Activated naive CD4-positive, alpha-beta T cell treated with anti-CD3 and anti-CD28 coated beads for 36 hours (primary cell): ENCODE data around the gene HOXA4. TPM values are rescaled to one million over a fixed set of nuclear protein-coding genes. Genes with fewer than 3 reads are reported as not detected.

Experiments used
- CTCF ChIA-PET: fragments of 350-600 bp; sonication (Branson Sonifier 250); formaldehyde crosslinking; loops from one replicate; lab custom pipeline; 2021; ENCODE audit warnings: antibody characterized with exemption; lab: Charles Lee
- DNase-seq: peaks from one replicate; pipeline ENCODE4 v3.0.0-alpha.2; 2020
- H3K27ac Mint-ChIP-seq: one replicate; pipeline ENCODE4 v1.8.0; 2021; ENCODE audit warnings: mild to moderate bottlenecking, mixed read lengths
- H3K27me3 Mint-ChIP-seq: one replicate; pipeline ENCODE4 v1.8.0; 2021; ENCODE audit warnings: low read depth, mixed read lengths
- H3K36me3 Mint-ChIP-seq: one replicate; pipeline ENCODE4 v1.8.0; 2021; ENCODE audit warnings: low read depth, mixed read lengths
- H3K4me1 Mint-ChIP-seq: one replicate; pipeline ENCODE4 v1.8.0; 2021; ENCODE audit warnings: low read depth, mixed read lengths
- H3K4me3 Mint-ChIP-seq: one replicate; pipeline ENCODE4 v1.8.0; 2021; ENCODE audit warnings: mild to moderate bottlenecking, moderate library complexity, mixed read lengths
- H3K9me3 Mint-ChIP-seq: one replicate; pipeline ENCODE4 v1.8.0; 2021; ENCODE audit warnings: mixed read lengths
- intact Hi-C: fragments of 100-400 bp; cut with micrococcal nuclease; formaldehyde crosslinking; loops from one replicate; pipeline ENCODE4 v1.15.1; 2023
- total RNA-seq, 2 experiments: library from RNA; stranded (reverse); gene quantifications; one replicate each; pipeline ENCODE4 v1.2.3, GENCODE V29; 2021

The HOXA4 gene
- total RNA-seq, 2 experiments from 2014 or later, result 0.14 TPM; not detected in 1

- no peaks in the 10 kb centered on the region for H3K36me3 Mint-ChIP-seq
- H3K9me3 Mint-ChIP-seq, result no peaks in the 10 kb centered on the region
- CTCF ChIA-PET, result interaction anchor here (1.0 kb wide), 2 partner anchors 17 to 24 kb away, joined by 3 read pairs; no protein-coding TSS in a partner anchor
- H3K4me1 Mint-ChIP-seq, result peaks cover 50% of the 10 kb centered on the region
- peak overlapping the region; percentile 41 for H3K27ac Mint-ChIP-seq
- peak overlapping the region; percentile 49 for H3K4me3 Mint-ChIP-seq
- H3K27me3 Mint-ChIP-seq, result peaks cover 92% of the 10 kb centered on the region
- peak; percentile 52 for DNase-seq
- intact Hi-C loops, result loop anchor here (5.0 to 10.0 kb wide), 4 partner anchors 32 to 1293 kb away; partner anchors contain the start of genes EVX1, HOXA11 and SNX10
These were observed 24.6 kb upstream of the HOXA4 start for GRCh38 chr7:27154901-27155815.

- H3K4me3 Mint-ChIP-seq, result no peak overlapping the region
- intact Hi-C loops, result loop anchor here (5.0 to 10.0 kb wide), 4 partner anchors 33 to 1292 kb away; partner anchors contain the start of genes EVX1, HOXA11 and SNX10
- peak overlapping the region; percentile 41 for H3K27ac Mint-ChIP-seq
- no peaks in the 10 kb centered on the region for H3K36me3 Mint-ChIP-seq
- peaks cover 43% of the 10 kb centered on the region for H3K4me1 Mint-ChIP-seq
- no peak for DNase-seq
- H3K9me3 Mint-ChIP-seq, result no peaks in the 10 kb centered on the region
- CTCF ChIA-PET, result interaction anchor here (0.9 to 1.6 kb wide), 4 partner anchors 17 to 467 kb away, joined by 3 read pairs; no protein-coding TSS in a partner anchor
- H3K27me3 Mint-ChIP-seq, result peaks cover 90% of the 10 kb centered on the region
These were observed 23.8 kb upstream of the HOXA4 start for GRCh38 chr7:27154369-27154768.

- H3K27ac Mint-ChIP-seq, result no peak overlapping the region
- peaks cover 88% of the 10 kb centered on the region for H3K27me3 Mint-ChIP-seq
- CTCF ChIA-PET, result interaction anchor here (0.9 to 1.6 kb wide), 2 partner anchors 43 to 466 kb away, joined by 3 read pairs; no protein-coding TSS in a partner anchor
- no peak overlapping the region for H3K4me3 Mint-ChIP-seq
- H3K4me1 Mint-ChIP-seq, result peaks cover 43% of the 10 kb centered on the region
- H3K36me3 Mint-ChIP-seq, result no peaks in the 10 kb centered on the region
- intact Hi-C loops, result loop anchor here (5.0 to 10.0 kb wide), 4 partner anchors 34 to 1291 kb away; partner anchors contain the start of genes EVX1, HOXA11 and SNX10
- no peaks in the 10 kb centered on the region for H3K9me3 Mint-ChIP-seq
- DNase-seq, result no peak
These were observed 23.0 kb upstream of the HOXA4 start for GRCh38 chr7:27153526-27153925.

GRCh38 chr7:27152816-27153442, 22.4 kb upstream of the HOXA4 start:
- DNase-seq, result no peak
- peaks cover 89% of the 10 kb centered on the region for H3K27me3 Mint-ChIP-seq
- H3K36me3 Mint-ChIP-seq, result no peaks in the 10 kb centered on the region
- peaks cover 46% of the 10 kb centered on the region for H3K4me1 Mint-ChIP-seq
- H3K4me3 Mint-ChIP-seq, result no peak overlapping the region
- CTCF ChIA-PET, result interaction anchor here (1.1 to 1.6 kb wide), 2 partner anchors 8 to 466 kb away, joined by 3 read pairs; no protein-coding TSS in a partner anchor
- intact Hi-C loops, result loop anchor here (5.0 to 10.0 kb wide), 4 partner anchors 34 to 1291 kb away; partner anchors contain the start of genes EVX1, HOXA11 and SNX10
- H3K9me3 Mint-ChIP-seq, result no peaks in the 10 kb centered on the region
- no peak overlapping the region for H3K27ac Mint-ChIP-seq

GRCh38 chr7:27151931-27152815, 21.6 kb upstream of the HOXA4 start, which contains the start of gene HOXA3:
Gene HOXA3, minus strand, starts transcription at chr7:27152583. Its CDS starts 41,943 bp downstream, at chr7:27110640.
- Mint-ChIP-seq H3K27me3 (peaks cover 85% of the 10 kb centered on the region), H3K9me3 (no peaks in the 10 kb centered on the region), H3K4me3 (peak within 1 kb of the TSS; percentile 64), H3K4me1 (peaks cover 43% of the 10 kb centered on the region), H3K36me3 (no peaks in the 10 kb centered on the region), H3K27ac (no peak within 1 kb of the TSS)
- CTCF ChIA-PET, result interaction anchor here (1.1 to 3.4 kb wide), 4 partner anchors 9 to 297 kb away, joined by 3 to 16 read pairs (median 4); no protein-coding TSS in a partner anchor
- intact Hi-C loops, result loop anchor here (1.0 to 10.0 kb wide), 6 partner anchors 16 to 1290 kb away; partner anchors contain the start of genes EVX1, HOXA11 and SNX10
- DNase-seq, result no peak

GRCh38 chr7:27151341-27151930, 20.9 kb upstream of the HOXA4 start:
- DNase-seq, result no peak
- Mint-ChIP-seq H3K27ac (no peak overlapping the region), H3K36me3 (no peaks in the 10 kb centered on the region), H3K27me3 (peaks cover 86% of the 10 kb centered on the region), H3K4me1 (peaks cover 40% of the 10 kb centered on the region), H3K4me3 (peak overlapping the region; percentile 64), H3K9me3 (no peaks in the 10 kb centered on the region)
- intact Hi-C loops, result loop anchor here (1.0 to 10.0 kb wide), 6 partner anchors 17 to 1289 kb away; partner anchors contain the start of genes EVX1, HOXA11 and SNX10
- CTCF ChIA-PET, result interaction anchor here (1.1 to 3.4 kb wide), 8 partner anchors 9 to 459 kb away, joined by 3 to 16 read pairs (median 7); no protein-coding TSS in a partner anchor

- peak; percentile 67 for DNase-seq
These were observed 20.2 kb upstream of the HOXA4 start for GRCh38 chr7:27150568-27151340.

GRCh38 chr7:27149842-27150567, 19.4 kb upstream of the HOXA4 start:
- Mint-ChIP-seq H3K36me3 (no peaks in the 10 kb centered on the region), H3K27ac (no peak overlapping the region), H3K27me3 (peaks cover 85% of the 10 kb centered on the region), H3K4me1 (peaks cover 31% of the 10 kb centered on the region), H3K4me3 (no peak overlapping the region), H3K9me3 (no peaks in the 10 kb centered on the region)
- intact Hi-C loops, result loop anchor here (1.0 to 10.0 kb wide), 5 partner anchors 16 to 1288 kb away; partner anchors contain the start of genes EVX1, HOXA11 and SNX10
- CTCF ChIA-PET, result interaction anchor here (0.6 to 3.4 kb wide), 21 partner anchors 9 to 647 kb away, joined by 3 to 16 read pairs (median 4); no protein-coding TSS in a partner anchor
- no peak for DNase-seq

More at GRCh38 chr7:27150568-27151340, 20.2 kb upstream of the HOXA4 start:
- Mint-ChIP-seq H3K36me3 (no peaks in the 10 kb centered on the region), H3K27ac (no peak overlapping the region), H3K9me3 (no peaks in the 10 kb centered on the region), H3K4me1 (peaks cover 38% of the 10 kb centered on the region), H3K27me3 (peaks cover 87% of the 10 kb centered on the region), H3K4me3 (peak overlapping the region; percentile 64)
- intact Hi-C loops, result loop anchor here (1.0 to 10.0 kb wide), 7 partner anchors 16 to 1288 kb away; partner anchors contain the start of genes EVX1, HOXA11 and SNX10
- CTCF ChIA-PET, result interaction anchor here (0.6 to 3.4 kb wide), 16 partner anchors 8 to 470 kb away, joined by 3 to 16 read pairs (median 5); no protein-coding TSS in a partner anchor

- Mint-ChIP-seq H3K4me3 (no peak overlapping the region), H3K27ac (no peak overlapping the region), H3K36me3 (no peaks in the 10 kb centered on the region), H3K27me3 (peaks cover 82% of the 10 kb centered on the region), H3K4me1 (peaks cover 22% of the 10 kb centered on the region), H3K9me3 (no peaks in the 10 kb centered on the region)
- intact Hi-C loops, result no loop called here
- CTCF ChIA-PET, result interaction anchor here (0.7 to 3.4 kb wide), 15 partner anchors 8 to 648 kb away, joined by 3 to 16 read pairs (median 5); partner anchors contain the start of gene HOXA7
- DNase-seq, result no peak
These were observed 18.4 kb upstream of the HOXA4 start for GRCh38 chr7:27148756-27149641.
